NT2/D1 (cell line): Measurements from ENCODE around the gene EFCAB14.

Source experiments
- SUZ12 ChIP-seq: IDR thresholded peaks from 2 replicates; pipeline ENCODE4 v1.6.1; 2011; ENCODE audit not compliant: insufficient read length, insufficient read depth; ENCODE audit errors: extremely low read depth
- YY1 ChIP-seq: IDR thresholded peaks from 2 replicates; pipeline ENCODE4 v1.6.1; 2011; ENCODE audit not compliant: insufficient read length, insufficient read depth

DNA sequence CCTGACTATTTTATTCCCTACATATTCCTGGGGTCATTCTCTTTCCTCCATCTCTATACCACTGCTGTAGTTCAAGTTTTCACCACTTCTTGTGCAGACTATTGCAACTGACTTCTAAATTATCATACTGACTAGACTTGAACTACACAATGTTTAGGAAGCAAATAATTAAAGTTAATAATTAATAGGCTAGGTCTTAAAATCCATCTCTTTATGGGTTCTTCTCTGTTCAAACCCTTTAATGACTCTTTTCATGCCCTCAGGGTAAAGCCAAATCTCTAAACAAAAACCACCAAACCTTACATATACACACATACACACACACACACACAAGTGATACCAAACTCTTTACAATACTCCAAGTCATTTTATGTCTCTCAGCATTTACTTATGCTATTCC is 80.0 kb downstream of the EFCAB14 start:
- TF ChIP-seq YY1 (no peak), SUZ12 (no peak)
